Vagina (tissue), 2 donors: ENCODE data around the gene BNIP1. TPM values are rescaled to one million over a fixed set of nuclear protein-coding genes. Genes with fewer than 3 reads are reported as not detected.

ENCODE experiments used
- DNase-seq, 2 donors: peaks; one replicate each; pipeline ENCODE4 v3.0.0-alpha.2; 2017; ENCODE audit errors: extremely low spot score in 2 of 2
- H3K27ac ChIP-seq: fragments of 200-600 bp; sonication (generic); one replicate; pipeline ENCODE4 v1.5.1; 2019
- H3K27me3 ChIP-seq: fragments of 200-600 bp; sonication (generic); one replicate; pipeline ENCODE4 v1.5.1; 2019
- H3K36me3 ChIP-seq, 2 donors: fragments of 200-600 bp; sonication (generic); one replicate each; pipeline ENCODE4 v1.5.1; 2017 to 2019
- H3K4me1 ChIP-seq: fragments of 200-600 bp; sonication (generic); one replicate; pipeline ENCODE4 v1.5.1; 2019
- H3K4me3 ChIP-seq, 2 donors: fragments of 200-600 bp; sonication (generic); 1 replicate in 1 of 2; 2 replicates in 1 of 2; pipeline ENCODE4 v1.5.1; 2016 to 2019
- H3K9me3 ChIP-seq: fragments of 200-600 bp; sonication (generic); one replicate; pipeline ENCODE4 v1.5.1; 2019
- CTCF ChIP-seq, 3 experiments: fragments of 450-650 bp in 2 of 3; fragments of 200-600 bp in 1 of 3; sonication (generic) in 1 of 3; IDR thresholded peaks; one replicate each; pipeline ENCODE4 v1.5.1; 2017 to 2019; ENCODE audit warnings: antibody characterized with exemption in 3 of 3, mild to moderate bottlenecking in 2 of 3, moderate library complexity in 2 of 3
- POLR2A ChIP-seq, 2 donors: fragments of 450-650 bp; IDR thresholded peaks; one replicate each; pipeline ENCODE4 v1.6.1; 2017; ENCODE audit warnings: antibody characterized with exemption in 2 of 2, mild to moderate bottlenecking in 2 of 2, moderate library complexity in 2 of 2
- POLR2AphosphoS5 ChIP-seq, 2 donors: sonication (generic); formaldehyde crosslinking; IDR thresholded peaks; one replicate each; pipeline ENCODE4 v1.9.0; 2017; ENCODE audit warnings: antibody characterized with exemption in 2 of 2, mild to moderate bottlenecking in 2 of 2, low read depth in 1 of 2; ENCODE audit not compliant: insufficient read depth in 1 of 2
- intact Hi-C: fragments of 100-400 bp; cut with DNase I; formaldehyde crosslinking; loops from one replicate; pipeline ENCODE4 v1.15.1; 2023
- total RNA-seq: library from RNA; depleted of rRNA; stranded (reverse); fragments of >200 nt; gene quantifications from one replicate; pipeline ENCODE4 v1.2.3, GENCODE V29; 2016

The BNIP1 gene
- total RNA-seq, 1 donor from 2014 or later, result 12.5 TPM

GRCh38 chr5:173200356-173200755 lies 56.0 kb downstream of the BNIP1 start:
- no peaks in the 10 kb centered on the region for H3K36me3 ChIP-seq
- H3K27me3 ChIP-seq, result no peaks in the 10 kb centered on the region
- H3K4me3 ChIP-seq, result no peak overlapping the region
- no peak for DNase-seq
- intact Hi-C loops, result no loop called here
- no peak overlapping the region for H3K27ac ChIP-seq
- no peaks in the 10 kb centered on the region for H3K9me3 ChIP-seq
- no peaks in the 10 kb centered on the region for H3K4me1 ChIP-seq
- TF ChIP-seq POLR2A (IDR thresholded peaks at IDR 0.05) (no peak), POLR2AphosphoS5 (IDR thresholded peaks at IDR 0.05; ENCODE audit: insufficient read depth in 1 of 2, low read depth in 1 of 2) (no peak), CTCF (IDR thresholded peaks at IDR 0.05) (no peak)

- TF ChIP-seq CTCF (IDR thresholded peaks at IDR 0.05), result no peak
- H3K36me3 ChIP-seq, result no peaks in the 10 kb centered on the region
- intact Hi-C loops, result no loop called here
- H3K27ac ChIP-seq, result no peak overlapping the region
- no peak overlapping the region for H3K4me3 ChIP-seq
- H3K4me1 ChIP-seq, result no peaks in the 10 kb centered on the region
- DNase-seq, result no peak
- no peaks in the 10 kb centered on the region for H3K27me3 ChIP-seq
- H3K9me3 ChIP-seq, result no peaks in the 10 kb centered on the region
Measured at GRCh38 chr5:173201636-173202265, 57.4 kb downstream of the BNIP1 start.

GRCh38 chr5:173202266-173202875 lies 58.0 kb downstream of the BNIP1 start:
- DNase-seq, result no peak
- TF ChIP-seq CTCF (IDR thresholded peaks at IDR 0.05) (no peak), POLR2AphosphoS5 (IDR thresholded peaks at IDR 0.05; ENCODE audit: insufficient read depth in 1 of 2, low read depth in 1 of 2) (no peak), POLR2A (IDR thresholded peaks at IDR 0.05) (no peak)
- Histone ChIP-seq H3K36me3 (no peaks in the 10 kb centered on the region), H3K4me3 (no peak overlapping the region), H3K4me1 (no peaks in the 10 kb centered on the region), H3K27me3 (no peaks in the 10 kb centered on the region), H3K27ac (no peak overlapping the region), H3K9me3 (no peaks in the 10 kb centered on the region)
- intact Hi-C loops, result no loop called here

GRCh38 chr5:173204185-173204979 lies 60.1 kb downstream of the BNIP1 start:
- Histone ChIP-seq H3K4me3 (no peak overlapping the region), H3K27ac (no peak overlapping the region), H3K36me3 (no peaks in the 10 kb centered on the region), H3K4me1 (no peaks in the 10 kb centered on the region), H3K27me3 (no peaks in the 10 kb centered on the region), H3K9me3 (no peaks in the 10 kb centered on the region)
- no peak for DNase-seq
- intact Hi-C loops, result no loop called here
- no peak for TF ChIP-seq POLR2A (IDR thresholded peaks at IDR 0.05)
- TF ChIP-seq CTCF (IDR thresholded peaks at IDR 0.05), result peak in 2 of 3 experiments; percentile 15

GRCh38 chr5:173205916-173206315 lies 61.6 kb downstream of the BNIP1 start:
- no peaks in the 10 kb centered on the region for H3K36me3 ChIP-seq
- no peaks in the 10 kb centered on the region for H3K27me3 ChIP-seq
- intact Hi-C loops, result no loop called here
- no peak overlapping the region for H3K27ac ChIP-seq
- no peak overlapping the region for H3K4me3 ChIP-seq
- TF ChIP-seq POLR2AphosphoS5 (IDR thresholded peaks at IDR 0.05; ENCODE audit: insufficient read depth in 1 of 2, low read depth in 1 of 2) (no peak), CTCF (IDR thresholded peaks at IDR 0.05) (no peak)
- no peaks in the 10 kb centered on the region for H3K4me1 ChIP-seq
- H3K9me3 ChIP-seq, result no peaks in the 10 kb centered on the region
- no peak for DNase-seq
